ENCODE data around the gene NR5A2. TPM values are rescaled to one million over a fixed set of nuclear protein-coding genes. Genes with fewer than 3 reads are reported as not detected.

The NR5A2 gene
- total and polyA plus RNA-seq, 10 donors: 0.02 to 0.63 (median 0.10) TPM; not detected in 3

DNA sequence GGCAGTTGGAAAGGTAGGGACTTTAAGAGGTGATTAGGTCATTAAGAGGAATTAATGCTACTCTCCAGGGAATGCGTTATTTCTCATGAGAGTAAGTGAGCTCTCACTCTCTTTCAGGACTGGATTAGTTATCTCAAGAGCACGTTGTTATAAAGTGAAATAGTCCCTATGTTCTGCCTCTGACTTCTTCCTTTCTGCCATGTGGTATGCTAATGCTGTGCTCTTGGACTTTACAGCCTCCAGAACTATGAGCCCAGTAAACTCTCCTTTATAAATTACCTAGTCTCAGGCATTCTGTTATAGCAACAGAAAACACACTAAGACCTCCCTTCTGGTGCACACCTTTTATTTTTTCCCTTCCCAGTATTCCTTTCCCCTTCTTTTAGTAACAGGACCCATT is 187.8 kb downstream of the NR5A2 start:
- TF ChIP-seq POLR2AphosphoS5 (IDR thresholded peaks at IDR 0.05): no peak
- no peak for TF ChIP-seq POLR2A (IDR thresholded peaks at IDR 0.05)
- TF ChIP-seq, protein P1, sequence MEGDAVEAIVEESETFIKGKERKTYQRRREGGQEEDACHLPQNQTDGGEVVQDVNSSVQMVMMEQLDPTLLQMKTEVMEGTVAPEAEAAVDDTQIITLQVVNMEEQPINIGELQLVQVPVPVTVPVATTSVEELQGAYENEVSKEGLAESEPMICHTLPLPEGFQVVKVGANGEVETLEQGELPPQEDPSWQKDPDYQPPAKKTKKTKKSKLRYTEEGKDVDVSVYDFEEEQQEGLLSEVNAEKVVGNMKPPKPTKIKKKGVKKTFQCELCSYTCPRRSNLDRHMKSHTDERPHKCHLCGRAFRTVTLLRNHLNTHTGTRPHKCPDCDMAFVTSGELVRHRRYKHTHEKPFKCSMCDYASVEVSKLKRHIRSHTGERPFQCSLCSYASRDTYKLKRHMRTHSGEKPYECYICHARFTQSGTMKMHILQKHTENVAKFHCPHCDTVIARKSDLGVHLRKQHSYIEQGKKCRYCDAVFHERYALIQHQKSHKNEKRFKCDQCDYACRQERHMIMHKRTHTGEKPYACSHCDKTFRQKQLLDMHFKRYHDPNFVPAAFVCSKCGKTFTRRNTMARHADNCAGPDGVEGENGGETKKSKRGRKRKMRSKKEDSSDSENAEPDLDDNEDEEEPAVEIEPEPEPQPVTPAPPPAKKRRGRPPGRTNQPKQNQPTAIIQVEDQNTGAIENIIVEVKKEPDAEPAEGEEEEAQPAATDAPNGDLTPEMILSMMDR (IDR thresholded peaks at IDR 0.05 in 8 of 11, conservative IDR thresholded peaks at IDR 0.05 in 3 of 11): no peak
- no peak for DNase-seq
- Histone ChIP-seq H3K27me3 (replicated peaks in 1 of 7) (no peaks in the 10 kb centered on the region), H3K4me1 (no peaks in the 10 kb centered on the region), H3K27ac (no peak overlapping the region), H3K9me3 (peaks cover 0 to 12% (median 2%) of the 10 kb centered on the region in 8 donors), H3K4me3 (no peak overlapping the region), H3K36me3 (no peaks in the 10 kb centered on the region)
- intact Hi-C loops (cut with DNase I; ENCODE audit: low total_unique reads): no loop called here
- 57 to 92% (median 89%) methylated on average over 2 of the region's 2 CpGs for WGBS, 5 donors

DNA sequence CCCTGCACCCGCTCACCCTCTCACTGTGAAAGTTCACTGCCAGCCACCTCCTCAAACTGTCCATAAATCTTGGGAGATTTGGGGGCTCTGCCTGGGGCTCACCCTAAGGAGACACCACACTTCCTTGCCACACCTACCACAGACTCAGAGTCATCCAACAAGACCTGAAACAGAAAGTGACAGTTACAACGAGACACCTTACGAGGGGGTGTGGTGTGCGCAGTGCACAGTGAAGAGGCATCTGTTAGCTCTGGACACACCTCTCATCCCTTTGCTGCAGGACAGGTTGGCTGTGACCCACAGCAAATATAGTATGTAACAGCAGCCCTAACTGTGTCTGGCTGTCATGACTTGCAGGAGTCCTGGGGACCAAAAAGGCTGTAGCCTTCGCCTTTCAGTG is 190.2 kb downstream of the NR5A2 start:
- Histone ChIP-seq H3K4me3 (no peak overlapping the region), H3K4me1 (no peaks in the 10 kb centered on the region), H3K27me3 (replicated peaks in 1 of 7) (no peaks in the 10 kb centered on the region), H3K9me3 (peaks cover 0 to 12% (median 2%) of the 10 kb centered on the region in 8 donors), H3K36me3 (no peaks in the 10 kb centered on the region), H3K27ac (no peak overlapping the region)
- intact Hi-C loops (cut with DNase I; ENCODE audit: low total_unique reads): no loop called here
- no peak for DNase-seq
- WGBS, 5 donors: 80 to 87% (median 81%) methylated on average over 5 of the region's 5 CpGs
- TF ChIP-seq POLR2A (IDR thresholded peaks at IDR 0.05) (no peak), POLR2AphosphoS5 (IDR thresholded peaks at IDR 0.05) (no peak)
- TF ChIP-seq, protein P1 (IDR thresholded peaks at IDR 0.05 in 8 of 11, conservative IDR thresholded peaks at IDR 0.05 in 3 of 11): no peak

DNA sequence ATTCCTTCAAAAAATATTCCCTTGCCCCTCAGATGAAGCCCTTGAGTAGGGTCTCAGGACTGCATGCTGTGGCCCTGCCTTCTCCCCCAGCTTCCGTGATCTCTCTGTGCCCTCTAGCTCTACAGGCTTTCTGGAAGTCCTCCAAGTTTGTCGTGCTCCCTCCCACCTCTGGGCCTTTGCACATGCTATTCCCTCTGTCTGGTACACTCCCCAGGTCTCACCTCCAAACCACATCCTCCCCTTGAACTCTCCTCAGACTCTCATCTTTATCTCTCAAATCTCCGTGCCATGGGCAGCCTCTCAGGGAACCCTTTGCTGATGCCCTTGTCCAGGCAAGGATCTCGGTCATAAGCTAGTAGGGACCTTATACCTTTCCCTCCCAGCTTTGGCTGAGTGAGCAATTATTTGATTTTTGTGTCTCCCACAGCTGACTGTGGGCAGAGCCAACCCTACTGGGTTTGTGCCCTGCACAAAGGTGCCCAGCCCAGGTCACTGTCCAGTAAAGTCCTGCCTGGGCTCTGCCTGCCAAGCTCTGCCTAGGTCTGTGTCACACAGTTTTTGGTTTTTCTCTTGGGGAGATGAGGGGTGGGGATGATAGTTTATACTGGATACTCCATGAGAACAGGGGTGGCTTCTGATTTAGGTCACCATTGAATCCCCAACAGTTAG is 194.2 kb downstream of the NR5A2 start:
- Histone ChIP-seq H3K4me1 (peaks cover 0 to 10% (median 8%) of the 10 kb centered on the region in 6 donors), H3K4me3 (no peak overlapping the region), H3K36me3 (no peaks in the 10 kb centered on the region), H3K9me3 (no peaks in the 10 kb centered on the region), H3K27me3 (replicated peaks in 1 of 7) (no peaks in the 10 kb centered on the region), H3K27ac (no peak overlapping the region)
- intact Hi-C loops (cut with DNase I; ENCODE audit: low total_unique reads): no loop called here
- TF ChIP-seq POLR2AphosphoS5 (IDR thresholded peaks at IDR 0.05) (no peak), POLR2A (IDR thresholded peaks at IDR 0.05) (no peak)
- TF ChIP-seq, protein P1 (IDR thresholded peaks at IDR 0.05 in 8 of 11, conservative IDR thresholded peaks at IDR 0.05 in 3 of 11): no peak
- 77 to 84% (median 80%) methylated on average over 4 of the region's 4 CpGs for WGBS, 5 donors
- DNase-seq: no peak

DNA sequence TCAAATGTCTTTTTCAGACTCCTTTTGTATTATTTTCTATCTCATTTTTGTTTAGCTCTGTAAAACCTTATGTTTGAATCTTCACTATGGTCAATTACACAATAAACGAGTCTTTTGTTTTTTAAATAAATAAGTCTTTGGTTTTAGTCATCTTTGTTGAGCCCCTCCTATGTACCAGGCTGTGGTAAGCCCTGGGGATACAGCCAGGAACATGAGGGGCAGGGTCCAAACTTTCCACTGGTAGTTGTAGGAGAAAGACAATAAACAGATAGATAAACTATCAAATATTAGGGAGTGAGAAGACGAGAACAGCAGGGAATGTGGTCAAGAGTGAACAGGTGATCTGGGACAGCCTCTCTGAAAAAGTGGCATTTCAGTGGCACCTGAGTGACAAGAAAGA is 195.7 kb downstream of the NR5A2 start:
- intact Hi-C loops (cut with DNase I; ENCODE audit: low total_unique reads): no loop called here
- no peaks in the 10 kb centered on the region for H3K27me3 ChIP-seq (replicated peaks in 1 of 7)
- no peaks in the 10 kb centered on the region for H3K36me3 ChIP-seq
- no peak for DNase-seq
- H3K27ac ChIP-seq: no peak overlapping the region
- H3K4me3 ChIP-seq: no peak overlapping the region
- H3K4me1 ChIP-seq: peaks cover 0 to 13% (median 11%) of the 10 kb centered on the region in 6 donors
- TF ChIP-seq POLR2AphosphoS5 (IDR thresholded peaks at IDR 0.05) (no peak), POLR2A (IDR thresholded peaks at IDR 0.05) (no peak)
- TF ChIP-seq, protein P1 (IDR thresholded peaks at IDR 0.05 in 8 of 11, conservative IDR thresholded peaks at IDR 0.05 in 3 of 11): no peak
- no peaks in the 10 kb centered on the region for H3K9me3 ChIP-seq
- WGBS, 5 donors: 80 to 94% (median 87%) methylated on average over 2 of the region's 2 CpGs
